Esophagus squamous epithelium (tissue), 5 donors: ENCODE data around the gene ACAA2. TPM values are rescaled to one million over a fixed set of nuclear protein-coding genes. Genes with fewer than 3 reads are reported as not detected.

Experiments used
- DNase-seq: peaks from one replicate; lab custom pipeline; 2025; lab: John Stamatoyannopoulos, UW
- H3K27ac ChIP-seq, 4 donors: fragments of 200-600 bp; sonication (generic); one replicate each; pipeline ENCODE4 v1.5.1; 2016 to 2019; ENCODE audit warnings: mild to moderate bottlenecking in 1 of 4
- H3K27me3 ChIP-seq, 4 donors: fragments of 200-600 bp; sonication (generic); 1 replicate in 3 of 4; 2 replicates in 1 of 4; pipeline versions ENCODE4 v1.5.1 to v1.6.0; 2017 to 2021; ENCODE audit warnings: antibody characterized with exemption in 1 of 4
- H3K36me3 ChIP-seq, 3 donors: fragments of 200-600 bp; sonication (generic); one replicate each; pipeline ENCODE4 v1.5.1; 2016 to 2019
- H3K4me1 ChIP-seq, 3 donors: fragments of 200-600 bp; sonication (generic); one replicate each; pipeline ENCODE4 v1.5.1; 2017 to 2019
- H3K4me3 ChIP-seq, 4 donors: fragments of 200-600 bp; sonication (generic); 1 replicate in 3 of 4; 2 replicates in 1 of 4; pipeline ENCODE4 v1.5.1; 2016 to 2019; ENCODE audit warnings: mild to moderate bottlenecking in 2 of 4, moderate library complexity in 1 of 4
- H3K9me3 ChIP-seq, 3 donors: fragments of 200-600 bp; sonication (generic); one replicate each; pipeline ENCODE4 v1.5.1; 2016 to 2019
- POLR2A ChIP-seq, 4 donors: fragments of 450-650 bp; IDR thresholded peaks; one replicate each; pipeline ENCODE4 v1.6.1; 2017; ENCODE audit warnings: antibody characterized with exemption in 4 of 4, mild to moderate bottlenecking in 4 of 4, moderate library complexity in 3 of 4
- WGBS, 2 donors: methylation state at CpG; one replicate each; pipeline ENCODE4 v1.1.5; 2018; 5-methylcytosine and 5-hydroxymethylcytosine counted together
- intact Hi-C: fragments of 100-400 bp; cut with DNase I; formaldehyde crosslinking; loops from one replicate; pipeline ENCODE4 v1.15.0; 2022
- total RNA-seq, 4 donors: library from RNA; depleted of rRNA; stranded (reverse); fragments of >200 nt; gene quantifications; one replicate each; pipeline ENCODE4 v1.1.0, GENCODE V29; 2016
- TF ChIP-seq, protein P1 (sequence below), 6 experiments: fragments of 450-650 bp in 4 of 6; fragments of 200-600 bp in 2 of 6; sonication (generic) in 2 of 6; IDR thresholded peaks; one replicate each; pipeline ENCODE4 v1.5.1; 2016 to 2019; ENCODE audit warnings: antibody characterized with exemption in 6 of 6, mild to moderate bottlenecking in 4 of 6, moderate library complexity in 4 of 6
- donor health status: DM: yes; HTN: yes; CAD: no.

The ACAA2 gene
- total RNA-seq, 4 donors from 2014 or later, result 6.8 to 43.6 (median 15.9) TPM

DNA sequence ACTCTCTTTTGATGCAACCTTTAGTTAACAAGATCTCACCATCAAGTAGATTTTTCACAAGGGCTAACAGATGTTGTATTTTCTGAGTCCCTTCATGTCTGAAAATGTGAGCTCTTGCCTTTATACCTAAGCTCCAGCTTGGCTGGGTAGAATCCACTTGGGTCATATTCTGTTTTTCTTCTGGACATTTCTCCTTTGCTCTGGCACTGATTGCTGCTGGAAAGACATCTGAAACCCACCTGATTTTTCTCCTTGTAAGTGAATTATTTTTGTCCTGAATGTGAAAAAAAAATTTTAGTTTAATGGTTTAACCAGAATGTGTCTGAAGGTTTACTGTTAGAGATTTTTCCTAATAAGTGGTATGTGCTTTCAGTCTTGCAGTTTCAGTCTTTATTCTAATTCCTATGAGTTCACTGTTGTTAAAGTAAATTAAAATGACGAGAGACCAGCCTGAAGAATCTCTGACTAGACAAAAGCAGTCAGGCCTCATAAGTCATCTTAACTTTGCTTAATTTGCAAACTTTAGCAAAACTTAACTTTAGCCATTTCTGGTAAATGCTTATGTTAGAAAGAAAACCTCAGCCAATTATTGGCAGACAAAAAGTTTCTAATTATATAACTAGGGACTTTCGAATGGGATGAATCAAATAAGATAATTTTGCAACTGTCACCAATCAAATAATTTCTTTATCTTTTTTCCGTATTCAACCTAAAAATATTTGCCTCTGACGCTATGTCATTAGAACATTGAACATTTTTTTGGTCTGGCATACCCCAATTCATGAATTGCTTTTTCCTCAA is 70.8 kb downstream of the ACAA2 start:
- no peaks in the 10 kb centered on the region for H3K4me1 ChIP-seq
- H3K27me3 ChIP-seq, result peaks cover 0 to 10% (median 0%) of the 10 kb centered on the region in 4 donors
- H3K9me3 ChIP-seq, result no peaks in the 10 kb centered on the region
- H3K4me3 ChIP-seq, result no peak overlapping the region
- no peak overlapping the region for H3K27ac ChIP-seq
- WGBS, 2 donors, result 42 to 58% methylated on average over 4 of the region's 4 CpGs
- H3K36me3 ChIP-seq, result no peaks in the 10 kb centered on the region
- TF ChIP-seq, protein P1, sequence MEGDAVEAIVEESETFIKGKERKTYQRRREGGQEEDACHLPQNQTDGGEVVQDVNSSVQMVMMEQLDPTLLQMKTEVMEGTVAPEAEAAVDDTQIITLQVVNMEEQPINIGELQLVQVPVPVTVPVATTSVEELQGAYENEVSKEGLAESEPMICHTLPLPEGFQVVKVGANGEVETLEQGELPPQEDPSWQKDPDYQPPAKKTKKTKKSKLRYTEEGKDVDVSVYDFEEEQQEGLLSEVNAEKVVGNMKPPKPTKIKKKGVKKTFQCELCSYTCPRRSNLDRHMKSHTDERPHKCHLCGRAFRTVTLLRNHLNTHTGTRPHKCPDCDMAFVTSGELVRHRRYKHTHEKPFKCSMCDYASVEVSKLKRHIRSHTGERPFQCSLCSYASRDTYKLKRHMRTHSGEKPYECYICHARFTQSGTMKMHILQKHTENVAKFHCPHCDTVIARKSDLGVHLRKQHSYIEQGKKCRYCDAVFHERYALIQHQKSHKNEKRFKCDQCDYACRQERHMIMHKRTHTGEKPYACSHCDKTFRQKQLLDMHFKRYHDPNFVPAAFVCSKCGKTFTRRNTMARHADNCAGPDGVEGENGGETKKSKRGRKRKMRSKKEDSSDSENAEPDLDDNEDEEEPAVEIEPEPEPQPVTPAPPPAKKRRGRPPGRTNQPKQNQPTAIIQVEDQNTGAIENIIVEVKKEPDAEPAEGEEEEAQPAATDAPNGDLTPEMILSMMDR (IDR thresholded peaks at IDR 0.05), result no peak
- TF ChIP-seq POLR2A (IDR thresholded peaks at IDR 0.05), result no peak
- intact Hi-C loops, result no loop called here
- no peak for DNase-seq

DNA sequence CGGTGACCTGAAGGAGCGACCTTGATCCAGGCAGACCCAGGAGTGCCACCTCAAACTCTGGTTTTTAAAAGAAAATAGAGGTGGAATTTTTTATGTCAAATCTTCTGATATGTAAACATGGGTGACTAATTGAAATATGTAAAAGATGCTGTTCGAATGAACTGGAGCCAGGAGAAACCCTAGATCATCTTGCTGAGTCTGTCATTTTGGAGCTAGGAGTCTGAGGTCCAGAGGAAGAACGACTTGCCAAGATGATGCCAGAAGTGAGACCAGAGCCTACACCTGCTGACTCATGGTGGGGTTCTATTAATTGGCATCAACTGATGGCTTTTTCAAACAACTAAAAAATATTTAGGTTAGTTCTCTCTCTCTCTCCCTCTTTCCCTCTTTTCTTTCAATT is 74.1 kb downstream of the ACAA2 start:
- Histone ChIP-seq H3K4me3 (no peak overlapping the region), H3K27ac (no peak overlapping the region), H3K27me3 (peaks cover 0 to 13% (median 0%) of the 10 kb centered on the region in 4 donors), H3K36me3 (no peaks in the 10 kb centered on the region), H3K4me1 (no peaks in the 10 kb centered on the region), H3K9me3 (no peaks in the 10 kb centered on the region)
- DNase-seq, result no peak
- 61 to 68% methylated on average over 4 of the region's 4 CpGs for WGBS, 2 donors
- intact Hi-C loops, result no loop called here
- TF ChIP-seq POLR2A (IDR thresholded peaks at IDR 0.05), result no peak
- TF ChIP-seq, protein P1 (IDR thresholded peaks at IDR 0.05), result no peak

DNA sequence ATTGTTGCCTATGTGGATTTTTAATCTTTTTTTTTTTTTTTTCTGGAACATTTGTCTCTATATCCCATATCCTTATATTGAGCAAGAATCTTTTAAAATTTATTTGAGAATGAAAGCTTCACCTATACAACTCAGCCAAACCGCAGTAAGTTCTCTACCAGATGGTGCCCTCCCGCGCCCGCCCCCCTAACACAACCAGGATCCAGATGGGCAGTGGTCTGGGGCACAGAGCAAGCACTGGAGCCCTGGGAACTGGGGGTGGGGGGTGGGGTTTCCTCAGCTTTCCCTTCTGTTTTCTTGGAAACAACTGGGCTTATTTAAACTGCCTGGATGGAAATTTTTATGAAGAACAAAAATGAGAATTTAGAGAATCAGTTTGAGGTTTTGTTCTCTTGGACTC is 74.6 kb downstream of the ACAA2 start:
- H3K4me3 ChIP-seq, result no peak overlapping the region
- 90 to 100% methylated on average over 1 to 2 of the region's 4 CpGs for WGBS, 2 donors
- no peaks in the 10 kb centered on the region for H3K9me3 ChIP-seq
- intact Hi-C loops, result no loop called here
- peaks cover 0 to 13% (median 0%) of the 10 kb centered on the region in 4 donors for H3K27me3 ChIP-seq
- TF ChIP-seq POLR2A (IDR thresholded peaks at IDR 0.05), result no peak
- TF ChIP-seq, protein P1 (IDR thresholded peaks at IDR 0.05), result no peak
- H3K27ac ChIP-seq, result no peak overlapping the region
- H3K36me3 ChIP-seq, result no peaks in the 10 kb centered on the region
- no peaks in the 10 kb centered on the region for H3K4me1 ChIP-seq
- DNase-seq, result no peak

DNA sequence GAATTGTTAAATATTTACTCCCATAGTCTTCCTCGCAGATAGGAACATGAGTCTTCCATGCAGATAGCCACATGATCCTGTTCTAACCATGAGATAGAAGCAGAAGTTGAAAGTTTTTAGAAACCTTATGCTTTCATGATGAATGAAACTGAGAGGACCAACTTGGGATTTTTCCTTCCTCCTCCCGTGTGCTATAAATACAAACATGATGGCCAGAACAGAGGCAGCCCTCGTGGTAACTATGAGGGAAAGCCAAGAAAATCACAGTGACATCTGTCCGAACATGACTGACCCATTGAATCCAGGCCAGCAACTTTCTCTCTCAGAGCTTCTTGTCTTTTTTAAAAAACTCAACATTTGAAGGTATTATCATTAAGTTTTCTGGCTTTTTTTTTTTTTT is 78.5 kb downstream of the ACAA2 start:
- WGBS, 2 donors, result 63 to 67% methylated on average over 4 of the region's 4 CpGs
- no peak overlapping the region for H3K4me3 ChIP-seq
- H3K27ac ChIP-seq, result no peak overlapping the region
- no peak for DNase-seq
- no peaks in the 10 kb centered on the region for H3K9me3 ChIP-seq
- intact Hi-C loops, result no loop called here
- peaks cover 0 to 21% (median 0%) of the 10 kb centered on the region in 3 donors for H3K4me1 ChIP-seq
- H3K36me3 ChIP-seq, result no peaks in the 10 kb centered on the region
- H3K27me3 ChIP-seq, result peaks cover 0 to 13% (median 0%) of the 10 kb centered on the region in 4 donors
- TF ChIP-seq POLR2A (IDR thresholded peaks at IDR 0.05), result no peak
- TF ChIP-seq, protein P1 (IDR thresholded peaks at IDR 0.05), result no peak

DNA sequence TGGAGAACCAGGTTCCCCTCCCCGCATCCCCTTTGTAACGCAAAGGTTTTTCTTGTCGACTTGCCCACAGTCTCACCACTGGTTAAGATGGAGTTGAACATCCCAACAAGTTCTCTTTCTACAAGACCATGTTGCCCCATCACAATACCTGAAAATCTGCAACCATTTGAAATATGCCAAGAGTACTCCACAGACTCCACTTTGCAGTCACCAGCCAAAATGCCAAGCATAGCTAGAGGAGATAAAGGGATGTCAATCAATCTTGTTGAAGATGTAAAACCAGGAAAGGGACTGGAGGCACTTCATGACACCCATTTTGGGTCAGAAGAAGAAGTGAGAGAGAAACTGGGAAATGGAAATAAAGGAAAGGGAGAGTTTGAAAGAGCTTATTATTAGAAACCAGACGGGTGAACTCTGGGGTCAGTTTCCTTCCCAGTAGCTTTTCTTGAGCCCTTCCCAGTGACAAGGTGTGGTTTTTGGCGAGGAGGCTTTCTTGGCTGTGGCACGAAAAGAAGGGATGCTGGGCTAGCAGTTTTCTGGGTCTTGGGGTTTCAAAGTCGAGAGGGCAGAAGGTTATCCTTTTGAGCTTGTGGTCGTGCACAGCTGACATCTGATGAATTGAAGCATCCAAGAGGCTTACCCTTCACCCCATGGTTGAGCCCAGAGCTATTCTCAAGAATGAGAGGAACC is 79.3 kb downstream of the ACAA2 start:
- TF ChIP-seq, protein P1 (IDR thresholded peaks at IDR 0.05), result no peak
- no peak for TF ChIP-seq POLR2A (IDR thresholded peaks at IDR 0.05)
- no peaks in the 10 kb centered on the region for H3K9me3 ChIP-seq
- no peak overlapping the region for H3K4me3 ChIP-seq
- 63 to 69% methylated on average over 8 of the region's 8 CpGs for WGBS, 2 donors
- intact Hi-C loops, result no loop called here
- no peaks in the 10 kb centered on the region for H3K36me3 ChIP-seq
- no peak for DNase-seq
- no peak overlapping the region for H3K27ac ChIP-seq
- peaks cover 0 to 13% (median 0%) of the 10 kb centered on the region in 4 donors for H3K27me3 ChIP-seq
- H3K4me1 ChIP-seq, result peaks cover 0 to 21% (median 0%) of the 10 kb centered on the region in 3 donors
